ENCODE measurements around the gene TBC1D22A. TPM values are rescaled to one million over a fixed set of nuclear protein-coding genes. Genes with fewer than 3 reads are reported as not detected.

Gene TBC1D22A
- total RNA-seq, 1 experiment from 2014 or later = 20.9 TPM

- Histone ChIP-seq H3K9me2 (ENCODE audit: insufficient read depth) (no peaks in the 10 kb centered on the region), H3K9ac (ENCODE audit: low read length) (no peak overlapping the region), H3K4me2 (ENCODE audit: low read length) (no peak overlapping the region), H3K4me3 (replicated peaks in 1 of 2; ENCODE audit: low read depth in 1 of 2, low read length in 2 of 2) (no peak overlapping the region), H3K27me3 (ENCODE audit: insufficient read depth, low read length) (no peaks in the 10 kb centered on the region), H4K20me1 (ENCODE audit: insufficient read depth) (no peaks in the 10 kb centered on the region), H3K27ac (ENCODE audit: low read depth, low read length) (no peak overlapping the region), H3K36me3 (ENCODE audit: control insufficient read depth in 1 of 2, insufficient read depth in 2 of 2, low read length in 2 of 2) (no peaks in the 10 kb centered on the region), H3K9me3 (ENCODE audit: control insufficient read depth in 1 of 2, insufficient read depth in 1 of 2, low read depth in 1 of 2, low read length in 2 of 2) (no peaks in the 10 kb centered on the region), H3K4me1 (ENCODE audit: control insufficient read depth in 1 of 2, insufficient read depth in 2 of 2, low read length in 2 of 2) (no peaks in the 10 kb centered on the region), H2AFZ (ENCODE audit: low read depth, low read length, poor library complexity, severe bottlenecking) (no peak overlapping the region), H3K79me2 (ENCODE audit: insufficient read depth, low read length) (no peaks in the 10 kb centered on the region)
- ChIA-PET CTCF (no interaction called here), POLR2A (no interaction called here), RAD21 (ENCODE audit: low non-redundant PET in 1 of 2, low total read pairs in 2 of 2, uncharacterized antibody in 2 of 2, unreplicated experiment in 2 of 2) (no interaction called here)
- BruUV-seq (replicated peaks) = no TSS peak
- intact Hi-C loops (cut with micrococcal nuclease) = no loop called here
- ATAC-seq (no peak), DNase-seq (ENCODE audit: low read depth, low spot score) (no peak)
- TF ChIP-seq CTCF (IDR thresholded peaks at IDR 0.05 in 2 of 3, conservative IDR thresholded peaks at IDR 0.05 in 1 of 3; ENCODE audit: borderline replicate concordance in 1 of 3, insufficient read depth in 1 of 3, low read depth in 2 of 3, low read length in 2 of 3) = no peak
- TF ChIP-seq JUND (IDR thresholded peaks at IDR 0.05) = no peak
- no peak for TF ChIP-seq SIN3A (IDR thresholded peaks at IDR 0.05; ENCODE audit: low read depth)
- TF ChIP-seq ZNF274 (IDR thresholded peaks at IDR 0.05; ENCODE audit: low read depth, low read length) = no peak
- TF ChIP-seq ZFX (IDR thresholded peaks at IDR 0.05) = no peak
- TF ChIP-seq EZH2 (IDR thresholded peaks at IDR 0.05) = no peak
- no peak for TF ChIP-seq ATF3 (IDR thresholded peaks at IDR 0.05)
- TF ChIP-seq SRF (IDR thresholded peaks at IDR 0.05; ENCODE audit: low read depth) = no peak
Measured at GRCh38 chr22:46990937-46991550, 228.6 kb downstream of the TBC1D22A start.

- H3K4me1 ChIP-seq (ENCODE audit: control insufficient read depth in 1 of 2, insufficient read depth in 2 of 2, low read length in 2 of 2) = no peaks in the 10 kb centered on the region
- no peak overlapping the region for H3K4me3 ChIP-seq (replicated peaks in 1 of 2; ENCODE audit: low read depth in 1 of 2, low read length in 2 of 2)
- H3K79me2 ChIP-seq (ENCODE audit: insufficient read depth, low read length) = no peaks in the 10 kb centered on the region
- ATAC-seq = no peak
- ChIA-PET CTCF (no interaction called here), POLR2A (no interaction called here), RAD21 (ENCODE audit: low non-redundant PET in 1 of 2, low total read pairs in 2 of 2, uncharacterized antibody in 2 of 2, unreplicated experiment in 2 of 2) (no interaction called here)
- no peaks in the 10 kb centered on the region for H3K36me3 ChIP-seq (ENCODE audit: control insufficient read depth in 1 of 2, insufficient read depth in 2 of 2, low read length in 2 of 2)
- no peak for DNase-seq (ENCODE audit: low read depth, low spot score)
- H3K27me3 ChIP-seq (ENCODE audit: insufficient read depth, low read length) = no peaks in the 10 kb centered on the region
- no peak overlapping the region for H2AFZ ChIP-seq (ENCODE audit: low read depth, low read length, poor library complexity, severe bottlenecking)
- H3K9me3 ChIP-seq (ENCODE audit: control insufficient read depth in 1 of 2, insufficient read depth in 1 of 2, low read depth in 1 of 2, low read length in 2 of 2) = no peaks in the 10 kb centered on the region
- H3K4me2 ChIP-seq (ENCODE audit: low read length) = no peak overlapping the region
- H3K9me2 ChIP-seq (ENCODE audit: insufficient read depth) = no peaks in the 10 kb centered on the region
- intact Hi-C loops (cut with micrococcal nuclease) = no loop called here
- no peak for TF ChIP-seq RAD21 (IDR thresholded peaks at IDR 0.05; ENCODE audit: low read depth)
- no peak overlapping the region for H3K9ac ChIP-seq (ENCODE audit: low read length)
- H4K20me1 ChIP-seq (ENCODE audit: insufficient read depth) = no peaks in the 10 kb centered on the region
- no TSS peak for BruUV-seq (replicated peaks)
- H3K27ac ChIP-seq (ENCODE audit: low read depth, low read length) = no peak overlapping the region
Measured at GRCh38 chr22:46991666-46992065, 229.2 kb downstream of the TBC1D22A start.
